MM.1S (cell line): ENCODE results near the gene PRKAG3.
"Not testable (repeated sequence)": the region's sequence is repeated elsewhere in the genome, so short reads cannot be mapped to it uniquely, and the experiment has no call there.

Source experiments
- DNase-seq: peaks from one replicate; pipeline ENCODE4 v3.0.0-alpha.2; 2015
- H2AFZ ChIP-seq: fragments of 300-600 bp; sonication (generic); 2 replicates; pipeline ENCODE4 v1.6.0; 2016; ENCODE audit warnings: antibody characterized with exemption, low read length
- H3F3A ChIP-seq: fragments of 300-600 bp; sonication (generic); 2 replicates; pipeline ENCODE4 v1.6.1; 2016; ENCODE audit warnings: mild to moderate bottlenecking, antibody characterized with exemption, low read length, moderate library complexity, mixed read lengths; ENCODE audit not compliant: insufficient read depth
- H3K27ac ChIP-seq: fragments of 300-600 bp; sonication (generic); 2 replicates; pipeline ENCODE4 v1.5.1; 2016; ENCODE audit warnings: mild to moderate bottlenecking, low read length
- H3K27me3 ChIP-seq: fragments of 300-600 bp; sonication (generic); replicated peaks from 2 replicates; pipeline ENCODE4 v1.6.0; 2016; ENCODE audit warnings: low read length; ENCODE audit not compliant: insufficient read depth
- H3K36me3 ChIP-seq: fragments of 300-600 bp; sonication (generic); replicated peaks from 2 replicates; pipeline ENCODE4 v1.6.1; 2016; ENCODE audit warnings: mild to moderate bottlenecking, low read length, mixed read lengths; ENCODE audit not compliant: insufficient read depth
- H3K4me1 ChIP-seq: fragments of 300-600 bp; sonication (generic); 2 replicates; pipeline ENCODE4 v1.6.1; 2016; ENCODE audit warnings: low read length, mixed read lengths
- H3K4me2 ChIP-seq: fragments of 300-600 bp; sonication (generic); 2 replicates; pipeline ENCODE4 v1.6.0; 2016; ENCODE audit warnings: low read depth, low read length
- H3K4me3 ChIP-seq: fragments of 300-600 bp; sonication (generic); 2 replicates; pipeline ENCODE4 v1.5.1; 2016; ENCODE audit warnings: low read length, mixed read lengths
- H3K79me2 ChIP-seq: fragments of 300-600 bp; sonication (generic); 2 replicates; pipeline ENCODE4 v1.6.1; 2016; ENCODE audit warnings: mixed run types, low read length, mixed read lengths
- H3K9ac ChIP-seq: fragments of 300-600 bp; sonication (generic); 2 replicates; pipeline ENCODE4 v1.6.1; 2016; ENCODE audit warnings: low read length, mixed read lengths
- H3K9me2 ChIP-seq: fragments of 300-600 bp; sonication (generic); replicated peaks from 2 replicates; pipeline ENCODE4 v1.6.1; 2016; ENCODE audit warnings: mild to moderate bottlenecking, low read length, mixed read lengths; ENCODE audit not compliant: insufficient read depth
- H3K9me3 ChIP-seq: fragments of 300-600 bp; sonication (generic); replicated peaks from 2 replicates; pipeline ENCODE4 v1.6.1; 2016; ENCODE audit warnings: mild to moderate bottlenecking, low read length, mixed read lengths; ENCODE audit not compliant: insufficient read depth
- H4K20me1 ChIP-seq: fragments of 300-600 bp; sonication (generic); 2 replicates; pipeline ENCODE4 v1.6.1; 2016; ENCODE audit warnings: mild to moderate bottlenecking, low read length, moderate library complexity, mixed read lengths; ENCODE audit not compliant: insufficient read depth
- EZH2 ChIP-seq: fragments of 300-600 bp; sonication (generic); optimal IDR thresholded peaks from 2 replicates; pipeline ENCODE3; 2017; ENCODE audit warnings: low read depth, mild to moderate bottlenecking, antibody characterized with exemption, low read length, mixed read lengths
- EZH2phosphoT487 ChIP-seq: fragments of 300-600 bp; sonication (generic); IDR thresholded peaks from 2 replicates; pipeline ENCODE4 v1.6.1; 2018; ENCODE audit warnings: antibody characterized with exemption, low read length
- TF ChIP-seq, protein P1 (sequence below): fragments of 300-600 bp; sonication (generic); IDR thresholded peaks from 2 replicates; pipeline ENCODE4 v1.5.1; 2016; ENCODE audit warnings: antibody characterized with exemption, low read length, mixed read lengths

PRKAG3 gene

DNA sequence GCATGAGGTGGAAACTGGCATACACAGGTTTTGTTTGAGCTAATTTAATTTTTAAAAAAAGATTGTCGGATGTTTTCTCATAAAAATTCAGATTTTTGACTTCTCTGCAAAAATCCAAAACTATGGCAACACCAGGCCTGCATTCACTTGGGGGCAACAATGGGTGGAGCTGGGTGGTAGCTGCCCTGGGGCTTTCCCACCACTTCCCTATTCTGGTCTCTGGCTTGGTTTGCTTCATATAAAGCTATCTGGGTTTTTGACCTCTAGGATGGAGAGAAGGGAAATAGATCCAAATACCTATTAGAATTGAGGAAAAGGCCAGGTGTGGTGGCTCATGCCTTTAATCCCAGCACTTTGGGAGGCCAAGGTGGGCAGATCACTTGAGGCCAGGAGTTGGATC lies 55.1 kb downstream of the PRKAG3 start:
- no peak for TF ChIP-seq EZH2
- no peak for TF ChIP-seq EZH2phosphoT487
- TF ChIP-seq, protein P1, sequence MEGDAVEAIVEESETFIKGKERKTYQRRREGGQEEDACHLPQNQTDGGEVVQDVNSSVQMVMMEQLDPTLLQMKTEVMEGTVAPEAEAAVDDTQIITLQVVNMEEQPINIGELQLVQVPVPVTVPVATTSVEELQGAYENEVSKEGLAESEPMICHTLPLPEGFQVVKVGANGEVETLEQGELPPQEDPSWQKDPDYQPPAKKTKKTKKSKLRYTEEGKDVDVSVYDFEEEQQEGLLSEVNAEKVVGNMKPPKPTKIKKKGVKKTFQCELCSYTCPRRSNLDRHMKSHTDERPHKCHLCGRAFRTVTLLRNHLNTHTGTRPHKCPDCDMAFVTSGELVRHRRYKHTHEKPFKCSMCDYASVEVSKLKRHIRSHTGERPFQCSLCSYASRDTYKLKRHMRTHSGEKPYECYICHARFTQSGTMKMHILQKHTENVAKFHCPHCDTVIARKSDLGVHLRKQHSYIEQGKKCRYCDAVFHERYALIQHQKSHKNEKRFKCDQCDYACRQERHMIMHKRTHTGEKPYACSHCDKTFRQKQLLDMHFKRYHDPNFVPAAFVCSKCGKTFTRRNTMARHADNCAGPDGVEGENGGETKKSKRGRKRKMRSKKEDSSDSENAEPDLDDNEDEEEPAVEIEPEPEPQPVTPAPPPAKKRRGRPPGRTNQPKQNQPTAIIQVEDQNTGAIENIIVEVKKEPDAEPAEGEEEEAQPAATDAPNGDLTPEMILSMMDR: no peak
- Histone ChIP-seq H3F3A (no peaks in the 10 kb centered on the region), H4K20me1 (no peaks in the 10 kb centered on the region), H3K27me3 (no peaks in the 10 kb centered on the region), H3K9ac (no peak overlapping the region), H2AFZ (no peak overlapping the region), H3K4me3 (no peak overlapping the region), H3K9me3 (no peaks in the 10 kb centered on the region), H3K4me2 (no peak overlapping the region), H3K4me1 (no peaks in the 10 kb centered on the region), H3K27ac (no peak overlapping the region), H3K79me2 (no peaks in the 10 kb centered on the region), H3K9me2 (no peaks in the 10 kb centered on the region), H3K36me3 (no peaks in the 10 kb centered on the region)
- DNase-seq: no peak

DNA sequence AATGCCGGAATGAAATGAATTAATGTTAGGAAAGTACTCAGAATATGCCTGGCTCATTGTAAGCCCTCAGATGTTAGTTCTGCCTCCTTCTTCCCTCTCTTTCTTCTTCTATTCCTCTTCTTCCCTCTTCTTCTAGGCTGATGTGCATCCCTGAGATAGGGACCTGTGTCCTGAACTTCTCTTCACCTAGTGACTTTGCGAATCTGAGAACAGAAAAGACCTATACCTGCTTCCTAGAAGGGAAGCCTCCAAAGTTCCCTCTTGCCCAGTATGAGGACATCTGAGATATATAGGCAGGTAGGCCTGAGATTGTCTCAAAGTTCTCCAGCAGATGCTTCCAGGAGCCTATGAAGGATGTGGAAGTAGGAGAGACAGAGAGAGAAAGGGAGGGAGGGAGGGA lies 57.7 kb downstream of the PRKAG3 start:
- Histone ChIP-seq H2AFZ (no peak overlapping the region), H3K27me3 (no peaks in the 10 kb centered on the region), H3K36me3 (no peaks in the 10 kb centered on the region), H3F3A (no peaks in the 10 kb centered on the region), H3K9me3 (no peaks in the 10 kb centered on the region), H3K27ac (no peak overlapping the region), H3K9me2 (no peaks in the 10 kb centered on the region), H3K79me2 (no peaks in the 10 kb centered on the region), H3K4me1 (no peaks in the 10 kb centered on the region), H4K20me1 (no peaks in the 10 kb centered on the region), H3K4me3 (no peak overlapping the region), H3K9ac (no peak overlapping the region), H3K4me2 (no peak overlapping the region)
- no peak for TF ChIP-seq EZH2
- TF ChIP-seq, protein P1: no peak
- DNase-seq: no peak

DNA sequence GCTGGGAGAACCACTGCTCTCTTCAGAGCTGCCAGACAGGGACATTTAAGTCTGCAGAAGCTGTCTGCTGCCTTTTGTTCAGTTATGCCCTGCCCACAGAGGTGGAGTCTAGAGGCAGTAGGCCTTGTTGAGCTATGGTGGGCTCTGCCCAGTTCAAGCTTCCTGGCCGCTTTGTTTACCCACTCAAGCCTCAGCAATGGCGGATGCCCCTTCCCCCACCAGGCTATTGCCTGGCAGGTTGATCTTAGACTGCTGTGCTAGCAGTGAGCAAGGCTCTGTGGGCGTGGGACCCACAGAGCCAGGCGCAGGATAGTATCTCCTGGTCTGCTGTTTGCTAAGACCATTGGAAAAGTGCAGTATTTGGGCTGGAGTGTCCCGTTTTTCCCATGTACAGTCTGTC lies 58.8 kb downstream of the PRKAG3 start:
- not testable (repeated sequence) for H3K9me3 ChIP-seq, H3K4me2 ChIP-seq, H4K20me1 ChIP-seq, H3K36me3 ChIP-seq, H3K9ac ChIP-seq, H3K79me2 ChIP-seq, H3F3A ChIP-seq, DNase-seq, H3K4me3 ChIP-seq, H3K9me2 ChIP-seq, H3K27me3 ChIP-seq, H2AFZ ChIP-seq, H3K27ac ChIP-seq, H3K4me1 ChIP-seq
